ENCODE data around the gene DAND5.

- TF ChIP-seq CTCF (conservative IDR thresholded peaks at IDR 0.05; ENCODE audit: low read length) (no peak), EZH2phosphoT487 (IDR thresholded peaks at IDR 0.05; ENCODE audit: borderline replicate concordance) (no peak)
Observed at GRCh38 chr19:12952488-12953137, 16.8 kb upstream of the DAND5 start.
